ENCODE measurements around the gene SALL4.

Gene SALL4

GRCh38 chr20:51815383-51816076 is 13.2 kb upstream of the SALL4 start:
- Histone ChIP-seq H3K27me3 (ENCODE audit: low read length) (no peaks in the 10 kb centered on the region), H3F3A (ENCODE audit: insufficient read depth) (no peaks in the 10 kb centered on the region), H2AFZ (ENCODE audit: low read depth, low read length, severe bottlenecking) (no peak overlapping the region), H3K27ac (ENCODE audit: low read depth, low read length) (no peak overlapping the region), H3K4me3 (ENCODE audit: insufficient read depth, low read length, poor library complexity, severe bottlenecking) (no peak overlapping the region), H3K9me3 (ENCODE audit: insufficient read depth, low read length) (no peaks in the 10 kb centered on the region), H4K20me1 (ENCODE audit: low read depth, low read length) (no peaks in the 10 kb centered on the region), H3K9me2 (replicated peaks; ENCODE audit: insufficient read depth, low read length) (no peaks in the 10 kb centered on the region), H3K9ac (ENCODE audit: low read length) (no peak overlapping the region), H3K4me2 (ENCODE audit: low read depth, low read length, poor library complexity, severe bottlenecking) (no peak overlapping the region), H3K79me2 (ENCODE audit: insufficient read depth, low read length) (no peaks in the 10 kb centered on the region), H3K36me3 (ENCODE audit: low read length) (no peaks in the 10 kb centered on the region)
- TF ChIP-seq EZH2phosphoT487 (conservative IDR thresholded peaks at IDR 0.05; ENCODE audit: low read length), result no peak
- TF ChIP-seq CTCF (IDR thresholded peaks at IDR 0.05; ENCODE audit: insufficient read depth, low read length, poor library complexity, severe bottlenecking), result no peak

- H2AFZ ChIP-seq (ENCODE audit: low read depth, low read length, severe bottlenecking), result no peak overlapping the region
- H3K36me3 ChIP-seq (ENCODE audit: low read length), result no peaks in the 10 kb centered on the region
- no peaks in the 10 kb centered on the region for H3K79me2 ChIP-seq (ENCODE audit: insufficient read depth, low read length)
- no peaks in the 10 kb centered on the region for H3K9me2 ChIP-seq (replicated peaks; ENCODE audit: insufficient read depth, low read length)
- TF ChIP-seq CTCF (IDR thresholded peaks at IDR 0.05; ENCODE audit: insufficient read depth, low read length, poor library complexity, severe bottlenecking) (no peak), EZH2phosphoT487 (conservative IDR thresholded peaks at IDR 0.05; ENCODE audit: low read length) (no peak)
- H3K27me3 ChIP-seq (ENCODE audit: low read length), result no peaks in the 10 kb centered on the region
- no peak overlapping the region for H3K4me3 ChIP-seq (ENCODE audit: insufficient read depth, low read length, poor library complexity, severe bottlenecking)
- no peaks in the 10 kb centered on the region for H3F3A ChIP-seq (ENCODE audit: insufficient read depth)
- H4K20me1 ChIP-seq (ENCODE audit: low read depth, low read length), result no peaks in the 10 kb centered on the region
- H3K4me2 ChIP-seq (ENCODE audit: low read depth, low read length, poor library complexity, severe bottlenecking), result no peak overlapping the region
- H3K9ac ChIP-seq (ENCODE audit: low read length), result no peak overlapping the region
- no peak overlapping the region for H3K27ac ChIP-seq (ENCODE audit: low read depth, low read length)
- no peaks in the 10 kb centered on the region for H3K9me3 ChIP-seq (ENCODE audit: insufficient read depth, low read length)
Measured at GRCh38 chr20:51812861-51813260, 10.5 kb upstream of the SALL4 start.

GRCh38 chr20:51811514-51812128 is 9.3 kb upstream of the SALL4 start:
- H3K9me2 ChIP-seq (replicated peaks; ENCODE audit: insufficient read depth, low read length), result no peaks in the 10 kb centered on the region
- no peaks in the 10 kb centered on the region for H3F3A ChIP-seq (ENCODE audit: insufficient read depth)
- no peaks in the 10 kb centered on the region for H4K20me1 ChIP-seq (ENCODE audit: low read depth, low read length)
- H3K27ac ChIP-seq (ENCODE audit: low read depth, low read length), result no peak overlapping the region
- no peak overlapping the region for H2AFZ ChIP-seq (ENCODE audit: low read depth, low read length, severe bottlenecking)
- H3K27me3 ChIP-seq (ENCODE audit: low read length), result no peaks in the 10 kb centered on the region
- H3K4me2 ChIP-seq (ENCODE audit: low read depth, low read length, poor library complexity, severe bottlenecking), result no peak overlapping the region
- no peak overlapping the region for H3K4me3 ChIP-seq (ENCODE audit: insufficient read depth, low read length, poor library complexity, severe bottlenecking)
- H3K9ac ChIP-seq (ENCODE audit: low read length), result no peak overlapping the region
- no peaks in the 10 kb centered on the region for H3K79me2 ChIP-seq (ENCODE audit: insufficient read depth, low read length)
- no peaks in the 10 kb centered on the region for H3K9me3 ChIP-seq (ENCODE audit: insufficient read depth, low read length)
- no peaks in the 10 kb centered on the region for H3K36me3 ChIP-seq (ENCODE audit: low read length)
- no peak for TF ChIP-seq EZH2phosphoT487 (conservative IDR thresholded peaks at IDR 0.05; ENCODE audit: low read length)
- TF ChIP-seq CTCF (IDR thresholded peaks at IDR 0.05; ENCODE audit: insufficient read depth, low read length, poor library complexity, severe bottlenecking), result no peak
